IMR-90 (cell line): ENCODE results near the gene LINGO1. TPM values are rescaled to one million over a fixed set of nuclear protein-coding genes. Genes with fewer than 3 reads are reported as not detected.

Experiments used
- ATAC-seq: fragments of 200-7000 bp; cut with Tn5 transposase; 2 replicates; pipeline ENCODE4 v1.9.1; 2020; ENCODE audit warnings: low read depth, mild to moderate bottlenecking, moderate library complexity
- BruUV-seq: library from RNA; stranded (reverse); fragments of 400-500 nt; replicated peaks from 2 replicates; lab custom pipeline; 2021; lab: Mats Ljungman, UMichigan
- CTCF ChIA-PET: fragments of 300-600 bp; formaldehyde crosslinking; extraction: SDS; loops from one replicate; lab custom pipeline; 2021; ENCODE audit warnings: antibody characterized with exemption; lab: Yijun Ruan, JAX
- POLR2A ChIA-PET: fragments of 300-600 bp; sonication (Branson Sonifier 250); formaldehyde crosslinking; loops from one replicate; lab custom pipeline; 2022; ENCODE audit warnings: antibody characterized with exemption; ENCODE audit not compliant: unreplicated experiment; lab: Charles Lee
- DNase-seq: peaks from one replicate; pipeline ENCODE4 v3.0.0; 2013
- H2AFZ ChIP-seq: replicated peaks from 2 replicates; pipeline ENCODE3; 2013; ENCODE audit warnings: low read length, mild to moderate bottlenecking; ENCODE audit not compliant: poor library complexity
- H2AK5ac ChIP-seq: 2 replicates; pipeline ENCODE4 v1.6.1; 2013; ENCODE audit warnings: low read depth, low read length, inconsistent platforms
- H2AK9ac ChIP-seq: replicated peaks from 2 replicates; pipeline ENCODE3; 2013; ENCODE audit warnings: mild to moderate bottlenecking, low read depth, low read length, moderate library complexity; ENCODE audit not compliant: poor library complexity
- H2BK120ac ChIP-seq: 2 replicates; pipeline ENCODE4 v1.6.1; 2013; ENCODE audit warnings: low read depth, low read length, inconsistent platforms
- H2BK15ac ChIP-seq: 3 replicates; pipeline ENCODE4 v1.6.1; 2013; ENCODE audit warnings: low read depth, low read length, inconsistent platforms
- H2BK20ac ChIP-seq: 2 replicates; pipeline ENCODE4 v1.6.1; 2013; ENCODE audit warnings: low read depth, mild to moderate bottlenecking, inconsistent platforms, low read length, moderate library complexity
- H2BK5ac ChIP-seq: 2 replicates; pipeline ENCODE4 v1.6.1; 2013; ENCODE audit warnings: mild to moderate bottlenecking, low read depth, low read length, inconsistent platforms; ENCODE audit not compliant: poor library complexity, severe bottlenecking
- H3K14ac ChIP-seq: replicated peaks from 2 replicates; pipeline ENCODE4 v1.6.1; 2013; ENCODE audit warnings: low read depth, low read length, inconsistent platforms
- H3K18ac ChIP-seq: 2 replicates; pipeline ENCODE4 v1.6.1; 2013; ENCODE audit warnings: low read depth, low read length, control low read depth
- H3K23ac ChIP-seq: 2 replicates; pipeline ENCODE4 v1.6.1; 2013; ENCODE audit warnings: low read depth, low read length, inconsistent platforms
- H3K27ac ChIP-seq: 2 replicates; pipeline ENCODE4 v1.5.1; 2013; ENCODE audit warnings: mild to moderate bottlenecking, control low read depth, low read length; ENCODE audit not compliant: insufficient read depth
- H3K27me3 ChIP-seq: 2 replicates; pipeline ENCODE4 v1.6.1; 2013; ENCODE audit warnings: low read length; ENCODE audit not compliant: control insufficient read depth, insufficient read depth
- H3K36me3 ChIP-seq: 2 replicates; pipeline ENCODE4 v1.6.1; 2013; ENCODE audit warnings: low read length, mixed read lengths; ENCODE audit not compliant: control insufficient read depth, insufficient read depth
- H3K4ac ChIP-seq: 2 replicates; pipeline ENCODE4 v1.6.1; 2013; ENCODE audit warnings: low read depth, low read length, inconsistent platforms
- H3K4me1 ChIP-seq: 2 replicates; pipeline ENCODE4 v1.6.1; 2013; ENCODE audit warnings: low read length, mixed read lengths; ENCODE audit not compliant: control insufficient read depth, insufficient read depth
- H3K4me2 ChIP-seq: 2 replicates; pipeline ENCODE4 v1.6.1; 2013; ENCODE audit warnings: low read depth, mild to moderate bottlenecking, control low read depth, low read length, moderate library complexity
- H3K4me3 ChIP-seq: 2 replicates; pipeline ENCODE4 v1.5.1; 2013; ENCODE audit warnings: low read depth, mild to moderate bottlenecking, control low read depth, low read length, moderate library complexity; ENCODE audit not compliant: insufficient read depth
- H3K56ac ChIP-seq: 2 replicates; pipeline ENCODE4 v1.6.1; 2013; ENCODE audit warnings: low read length, inconsistent platforms; ENCODE audit not compliant: insufficient read depth; ENCODE audit errors: extremely low read depth
- H3K79me1 ChIP-seq, 2 experiments: 2 replicates each; pipeline ENCODE4 v1.6.1; 2013; ENCODE audit warnings: low read length in 2 of 2, inconsistent platforms in 1 of 2, low read depth in 1 of 2
- H3K9ac ChIP-seq: 2 replicates; pipeline ENCODE4 v1.6.1; 2013; ENCODE audit warnings: low read depth, low read length, control low read depth
- H3K9me1 ChIP-seq: 2 replicates; pipeline ENCODE4 v1.6.1; 2013; ENCODE audit warnings: low read length, inconsistent platforms; ENCODE audit not compliant: insufficient read depth
- H3K9me3 ChIP-seq: 2 replicates; pipeline ENCODE4 v1.6.1; 2013; ENCODE audit warnings: low read length; ENCODE audit not compliant: control insufficient read depth, insufficient read depth
- H4K20me1 ChIP-seq: 2 replicates; pipeline ENCODE4 v1.6.1; 2013; ENCODE audit warnings: low read length, inconsistent platforms; ENCODE audit not compliant: insufficient read depth
- H4K5ac ChIP-seq: 2 replicates; pipeline ENCODE4 v1.6.1; 2013; ENCODE audit warnings: mild to moderate bottlenecking, low read depth, low read length, control low read depth
- H4K8ac ChIP-seq, 2 experiments: 2 replicates each; pipeline ENCODE4 v1.6.1; 2013; ENCODE audit warnings: low read depth in 2 of 2, low read length in 2 of 2, control low read depth in 1 of 2, inconsistent platforms in 1 of 2
- H4K91ac ChIP-seq: 2 replicates; pipeline ENCODE4 v1.6.1; 2013; ENCODE audit warnings: low read depth, low read length, inconsistent platforms; ENCODE audit not compliant: insufficient read depth
- BHLHE40 ChIP-seq: fragments of 150-350 bp; IDR thresholded peaks from 2 replicates; pipeline ENCODE4 v1.6.1; 2016; ENCODE audit warnings: mild to moderate bottlenecking, low read depth, low read length
- CEBPB ChIP-seq: IDR thresholded peaks from 2 replicates; pipeline ENCODE4 v1.6.1; 2012; ENCODE audit warnings: low read depth, low read length, improper control_type of control experiment
- MAFK ChIP-seq: IDR thresholded peaks from 2 replicates; pipeline ENCODE4 v1.6.1; 2012; ENCODE audit warnings: low read depth, low read length, improper control_type of control experiment
- MAZ ChIP-seq: IDR thresholded peaks from 2 replicates; pipeline ENCODE4 v1.6.1; 2012; ENCODE audit warnings: low read depth, mild to moderate bottlenecking, low read length, improper control_type of control experiment, moderate library complexity, borderline replicate concordance
- MXI1 ChIP-seq: IDR thresholded peaks from 2 replicates; pipeline ENCODE4 v1.6.1; 2012; ENCODE audit warnings: low read depth, mild to moderate bottlenecking, low read length, moderate library complexity, borderline replicate concordance
- NFE2L2 ChIP-seq: fragments of 150-350 bp; IDR thresholded peaks from 2 replicates; pipeline ENCODE4 v1.6.1; 2016; ENCODE audit warnings: low read depth, mild to moderate bottlenecking, low read length
- POLR2A ChIP-seq: IDR thresholded peaks from 2 replicates; pipeline ENCODE4 v1.6.1; 2012; ENCODE audit warnings: mild to moderate bottlenecking, low read depth, low read length
- RAD21 ChIP-seq: IDR thresholded peaks from 2 replicates; pipeline ENCODE4 v1.6.1; 2012; ENCODE audit warnings: low read length, improper control_type of control experiment
- RCOR1 ChIP-seq: IDR thresholded peaks from 2 replicates; pipeline ENCODE4 v1.6.1; 2012; ENCODE audit warnings: mild to moderate bottlenecking, low read length, improper control_type of control experiment; ENCODE audit not compliant: insufficient replicate concordance
- WGBS, 2 experiments: methylation state at CpG; one replicate each; pipeline versions ENCODE4 v1.1.5 to v1.1.7; 2013; ENCODE audit warnings: missing lambda C conversion rate in 2 of 2; ENCODE audit not compliant: insufficient read length in 1 of 2; ENCODE audit errors: extremely low coverage in 2 of 2; 5-methylcytosine and 5-hydroxymethylcytosine counted together
- dilution Hi-C: fragments of 300-500 bp; cut with HindIII; formaldehyde crosslinking; loops from one replicate; pipeline ENCODE4 v1.14.3; 2018; ENCODE audit warnings: low sequenced_read_pairs; ENCODE audit not compliant: unreplicated experiment
- in situ Hi-C: fragments of 300-500 bp; cut with MboI; formaldehyde crosslinking; loops from 3 replicates; pipeline ENCODE4 v1.14.3; 2019; ENCODE audit warnings: low sequenced_read_pairs, inconsistent platforms, mixed read lengths
- intact Hi-C: fragments of 100-400 bp; cut with micrococcal nuclease; formaldehyde crosslinking; loops from 2 replicates; pipeline ENCODE4 v1.10.0; 2022
- polyA plus RNA-seq, 3 experiments: library from polyadenylated mRNA; depleted of rRNA; stranded (reverse); fragments of >200 nt; gene quantifications; 2 replicates each; pipeline ENCODE4 v1.2.3, GENCODE V29; 2012; ENCODE audit warnings: low replicate concordance in 1 of 3
- total RNA-seq: library from RNA; depleted of rRNA; stranded (reverse); fragments of >200 nt; gene quantifications from 2 replicates; pipeline ENCODE4 v1.2.3, GENCODE V29; 2012

LINGO1 gene
- total and polyA plus RNA-seq, 2 of the 4 experiments (the other 2 are of a cell fraction) = 0.05 TPM; not detected in 1

DNA sequence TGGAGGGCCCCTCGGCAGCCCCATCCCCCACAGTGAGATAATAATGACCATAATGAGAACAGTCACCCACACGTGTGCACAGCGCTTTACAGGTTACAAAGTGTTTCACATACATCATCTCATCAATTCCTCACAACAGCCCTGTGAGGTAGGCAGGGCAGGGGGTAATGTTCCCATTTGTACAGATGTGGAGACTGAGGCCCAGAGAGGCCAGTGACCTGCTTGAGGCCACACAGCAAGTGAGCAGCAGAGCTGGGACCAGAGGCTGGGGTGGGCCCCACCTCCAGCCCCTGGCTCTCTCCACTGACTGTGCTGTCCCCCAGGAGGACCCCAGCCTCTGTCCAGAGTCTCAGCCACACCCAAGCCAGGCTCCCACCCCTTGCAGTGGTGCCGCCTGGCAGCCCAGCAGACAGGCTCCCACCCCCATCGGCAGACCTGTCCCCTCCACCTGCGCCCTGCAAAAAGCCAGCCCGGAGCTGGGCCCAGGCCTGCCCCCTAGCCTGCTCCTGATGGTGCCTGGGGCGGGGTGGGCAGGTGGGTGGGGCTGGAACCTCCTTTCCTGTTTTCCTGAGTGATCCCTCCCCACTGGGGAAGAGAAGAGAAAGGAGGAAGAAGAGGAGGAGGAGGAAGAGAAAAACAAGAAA is 19.6 kb downstream of the LINGO1 start:
- ChIA-PET POLR2A (no interaction called here), CTCF (no interaction called here)
- ATAC-seq = no peak
- no peak overlapping the region for H4K5ac ChIP-seq
- no peaks in the 10 kb centered on the region for H3K9me3 ChIP-seq
- H2BK15ac ChIP-seq = no peak overlapping the region
- no peaks in the 10 kb centered on the region for H3K4me1 ChIP-seq
- intact Hi-C loops = no loop called here
- no peak overlapping the region for H3K4me3 ChIP-seq
- WGBS, 2 experiments = no CpG with 5 or more reads among the region's 8 CpGs
- no peak overlapping the region for H3K27ac ChIP-seq
- H2BK120ac ChIP-seq = no peak overlapping the region
- H3K9me1 ChIP-seq = no peaks in the 10 kb centered on the region
- H3K4ac ChIP-seq = no peak overlapping the region
- H3K18ac ChIP-seq = no peak overlapping the region
- H3K36me3 ChIP-seq = no peaks in the 10 kb centered on the region
- H2AK5ac ChIP-seq = no peak overlapping the region
- H3K79me1 ChIP-seq = no peaks in the 10 kb centered on the region
- H3K27me3 ChIP-seq = peaks cover 29% of the 10 kb centered on the region
- no peak overlapping the region for H4K8ac ChIP-seq
- H2AK9ac ChIP-seq = no peak overlapping the region
- H3K9ac ChIP-seq = no peak overlapping the region
- in situ Hi-C loops = no loop called here
- H4K91ac ChIP-seq = no peak overlapping the region
- H3K14ac ChIP-seq = no peak overlapping the region
- H2BK5ac ChIP-seq = no peak overlapping the region
- no peak overlapping the region for H3K23ac ChIP-seq
- DNase-seq = no peak
- TF ChIP-seq MXI1 = no peak
- no peak for TF ChIP-seq NFE2L2
- no peak for TF ChIP-seq RAD21
- no peak for TF ChIP-seq CEBPB
- TF ChIP-seq POLR2A = no peak
- TF ChIP-seq RCOR1 = no peak
- TF ChIP-seq MAZ = no peak
- TF ChIP-seq BHLHE40 = no peak
- TF ChIP-seq MAFK = no peak
- H2BK20ac ChIP-seq = no peak overlapping the region
- H2AFZ ChIP-seq = no peak overlapping the region
- no peak overlapping the region for H3K4me2 ChIP-seq
- no peak overlapping the region for H3K56ac ChIP-seq
- no TSS peak for BruUV-seq
- dilution Hi-C loops = no loop called here
- no peaks in the 10 kb centered on the region for H4K20me1 ChIP-seq
